Type B pancreatic cell (in vitro differentiated cells): Measurements from ENCODE around the gene FAH. TPM values are rescaled to one million over a fixed set of nuclear protein-coding genes. Genes with fewer than 3 reads are reported as not detected.

Source experiments
- DNase-seq: peaks from one replicate; pipeline ENCODE4 v3.0.0; 2021; ENCODE audit warnings: mixed read lengths; ENCODE audit not compliant: unreplicated experiment; ENCODE audit errors: extremely low spot score
- H3K27ac Mint-ChIP-seq: 2 replicates; pipeline ENCODE4 v1.8.0; 2021; ENCODE audit warnings: mild to moderate bottlenecking, mixed read lengths
- H3K27me3 Mint-ChIP-seq: 2 replicates; pipeline ENCODE4 v1.8.0; 2021; ENCODE audit warnings: mixed read lengths
- H3K36me3 Mint-ChIP-seq: 2 replicates; pipeline ENCODE4 v1.8.0; 2021; ENCODE audit warnings: mixed read lengths
- H3K4me1 Mint-ChIP-seq: one replicate; pipeline ENCODE4 v1.8.0; 2021; ENCODE audit warnings: mixed read lengths; ENCODE audit not compliant: unreplicated experiment
- H3K4me3 Mint-ChIP-seq: 2 replicates; pipeline ENCODE4 v1.8.0; 2021; ENCODE audit warnings: mild to moderate bottlenecking, mixed read lengths
- H3K9me3 Mint-ChIP-seq: 2 replicates; pipeline ENCODE4 v1.8.0; 2021; ENCODE audit warnings: mixed read lengths
- total RNA-seq: library from RNA; stranded (reverse); gene quantifications from 2 replicates; pipeline ENCODE4 v1.2.1, GENCODE V29; 2021; ENCODE audit warnings: low replicate concordance
- TF ChIP-seq, protein P1 (sequence below): fragments of 200-600 bp; sonication (generic); conservative IDR thresholded peaks from 2 replicates; pipeline ENCODE4 v1.5.0; 2021; ENCODE audit warnings: antibody characterized with exemption, mild to moderate bottlenecking

The FAH gene
- total RNA-seq, 1 donor from 2014 or later: 25.8 TPM

DNA sequence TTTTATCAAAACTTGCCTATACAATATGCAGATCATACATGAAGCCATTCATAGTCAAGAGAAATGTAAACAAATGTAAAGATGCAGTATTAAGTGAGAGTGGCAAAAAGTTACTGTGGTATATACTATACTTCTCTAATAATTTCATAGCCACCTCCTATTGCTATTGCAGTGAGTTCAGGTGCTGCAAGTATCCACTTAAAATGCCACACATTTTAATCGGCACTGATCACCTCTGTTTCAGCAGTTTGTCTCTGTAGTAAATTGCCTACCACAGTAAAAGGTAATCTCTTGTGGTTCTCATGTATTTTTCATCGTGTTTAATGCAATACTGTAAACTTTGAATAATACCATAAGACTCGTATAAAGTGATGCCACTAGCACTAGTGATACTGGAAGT is 20.4 kb upstream of the FAH start:
- Mint-ChIP-seq H3K27ac (no peak overlapping the region), H3K4me1 (no peaks in the 10 kb centered on the region), H3K36me3 (peaks cover 35% of the 10 kb centered on the region), H3K27me3 (no peaks in the 10 kb centered on the region), H3K4me3 (no peak overlapping the region), H3K9me3 (no peaks in the 10 kb centered on the region)
- no peak for DNase-seq
- TF ChIP-seq, protein P1, sequence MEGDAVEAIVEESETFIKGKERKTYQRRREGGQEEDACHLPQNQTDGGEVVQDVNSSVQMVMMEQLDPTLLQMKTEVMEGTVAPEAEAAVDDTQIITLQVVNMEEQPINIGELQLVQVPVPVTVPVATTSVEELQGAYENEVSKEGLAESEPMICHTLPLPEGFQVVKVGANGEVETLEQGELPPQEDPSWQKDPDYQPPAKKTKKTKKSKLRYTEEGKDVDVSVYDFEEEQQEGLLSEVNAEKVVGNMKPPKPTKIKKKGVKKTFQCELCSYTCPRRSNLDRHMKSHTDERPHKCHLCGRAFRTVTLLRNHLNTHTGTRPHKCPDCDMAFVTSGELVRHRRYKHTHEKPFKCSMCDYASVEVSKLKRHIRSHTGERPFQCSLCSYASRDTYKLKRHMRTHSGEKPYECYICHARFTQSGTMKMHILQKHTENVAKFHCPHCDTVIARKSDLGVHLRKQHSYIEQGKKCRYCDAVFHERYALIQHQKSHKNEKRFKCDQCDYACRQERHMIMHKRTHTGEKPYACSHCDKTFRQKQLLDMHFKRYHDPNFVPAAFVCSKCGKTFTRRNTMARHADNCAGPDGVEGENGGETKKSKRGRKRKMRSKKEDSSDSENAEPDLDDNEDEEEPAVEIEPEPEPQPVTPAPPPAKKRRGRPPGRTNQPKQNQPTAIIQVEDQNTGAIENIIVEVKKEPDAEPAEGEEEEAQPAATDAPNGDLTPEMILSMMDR: no peak

DNA sequence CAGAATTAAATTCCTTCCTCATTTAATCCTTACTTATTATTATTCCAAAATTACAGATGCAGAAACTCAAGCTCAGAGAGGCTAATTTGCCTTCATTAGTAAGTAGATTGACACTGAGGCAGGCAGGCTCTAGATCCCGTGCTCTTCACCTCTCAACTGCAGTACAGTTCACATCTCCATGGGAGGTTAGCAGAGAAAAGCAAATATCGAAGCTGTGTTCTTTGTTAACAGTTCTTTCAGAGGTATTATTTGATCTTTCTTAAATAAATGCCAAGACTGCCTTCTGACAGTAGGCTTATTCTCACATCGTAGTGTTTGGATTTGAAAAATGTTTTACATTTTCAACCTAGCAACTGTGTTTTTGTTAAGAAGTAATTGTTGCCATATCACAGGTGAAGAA is 15.9 kb upstream of the FAH start:
- no peaks in the 10 kb centered on the region for H3K27me3 Mint-ChIP-seq
- TF ChIP-seq, protein P1: no peak
- no peaks in the 10 kb centered on the region for H3K4me1 Mint-ChIP-seq
- no peaks in the 10 kb centered on the region for H3K9me3 Mint-ChIP-seq
- no peak for DNase-seq
- H3K4me3 Mint-ChIP-seq: no peak overlapping the region
- no peak overlapping the region for H3K27ac Mint-ChIP-seq
- H3K36me3 Mint-ChIP-seq: peaks cover 23% of the 10 kb centered on the region

DNA sequence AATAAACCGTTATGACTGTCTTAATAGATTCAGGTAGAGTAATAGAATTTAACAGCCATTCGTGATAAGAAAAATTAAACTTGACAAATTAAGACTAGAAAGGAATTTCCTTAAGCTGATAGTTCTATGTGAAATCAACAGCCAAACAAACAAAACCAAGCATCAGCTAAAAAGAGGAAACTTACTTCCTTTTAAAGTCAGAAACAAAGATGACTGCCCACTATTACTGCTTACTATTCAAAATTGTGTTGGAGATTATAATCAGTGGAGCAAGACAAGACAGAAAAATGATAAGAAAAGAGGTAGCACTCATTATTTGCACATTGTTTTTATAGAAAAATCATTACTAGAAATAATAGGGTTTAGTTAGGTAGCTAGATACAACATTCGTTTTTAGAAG is 13.8 kb upstream of the FAH start:
- Mint-ChIP-seq H3K4me1 (no peaks in the 10 kb centered on the region), H3K4me3 (no peak overlapping the region), H3K9me3 (no peaks in the 10 kb centered on the region), H3K36me3 (peaks cover 18% of the 10 kb centered on the region), H3K27me3 (no peaks in the 10 kb centered on the region), H3K27ac (no peak overlapping the region)
- TF ChIP-seq, protein P1: no peak
- DNase-seq: no peak

DNA sequence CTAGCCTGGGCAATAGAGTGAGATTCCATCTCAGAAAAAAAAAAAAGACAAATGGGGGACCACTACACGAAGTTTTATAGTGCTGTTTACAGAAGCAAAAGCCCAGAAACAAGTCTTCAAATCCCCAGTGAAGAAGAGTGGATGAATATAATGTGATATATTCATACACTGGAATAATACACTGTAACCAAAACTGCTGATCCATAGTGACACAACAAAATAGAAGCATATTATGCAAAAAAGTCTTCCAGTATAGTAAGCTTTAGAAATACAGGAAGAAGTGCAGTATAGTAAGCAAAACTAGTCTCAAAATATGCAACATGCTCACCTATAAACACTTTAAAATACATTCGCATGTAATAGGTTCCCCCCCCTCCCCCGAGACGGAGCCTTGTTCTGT is 11.9 kb upstream of the FAH start:
- Mint-ChIP-seq H3K36me3 (peaks cover 12% of the 10 kb centered on the region), H3K27ac (no peak overlapping the region), H3K4me1 (no peaks in the 10 kb centered on the region), H3K27me3 (no peaks in the 10 kb centered on the region), H3K9me3 (peaks cover under 1% of the 10 kb centered on the region), H3K4me3 (no peak overlapping the region)
- DNase-seq: no peak
- TF ChIP-seq, protein P1: no peak

DNA sequence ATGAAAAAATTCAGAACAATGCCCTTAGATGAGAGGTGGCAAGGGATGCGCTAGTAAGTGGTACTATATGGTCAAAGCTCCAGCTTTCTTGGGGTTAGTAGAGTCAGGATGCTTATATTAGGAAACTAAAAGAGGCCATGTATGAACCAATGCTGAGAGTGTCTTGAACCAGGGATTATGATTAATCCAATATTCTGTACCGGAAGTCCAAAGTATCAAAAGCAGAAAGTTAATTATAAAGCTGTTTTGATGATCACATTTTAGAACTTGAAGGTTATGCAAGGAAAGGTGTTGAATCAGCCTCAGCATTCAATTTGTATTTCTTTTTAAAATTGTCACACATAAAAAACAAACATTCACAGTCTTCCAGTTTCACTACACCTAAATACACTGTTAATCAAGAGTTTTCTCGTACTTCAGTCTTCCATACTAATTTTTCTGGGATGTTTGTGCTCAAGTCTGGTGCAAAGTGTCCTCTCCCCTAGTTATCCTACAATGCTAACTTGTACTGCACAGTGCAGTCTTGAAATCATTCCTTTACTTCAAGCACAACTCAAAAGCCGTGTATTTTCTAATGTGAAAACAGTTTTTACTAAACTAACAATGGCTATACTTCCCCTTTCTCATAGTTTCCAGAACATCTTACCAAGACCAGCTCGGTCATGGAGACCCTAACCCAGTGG is 10.7 kb upstream of the FAH start:
- no peak for DNase-seq
- peaks cover 12% of the 10 kb centered on the region for H3K36me3 Mint-ChIP-seq
- no peak overlapping the region for H3K27ac Mint-ChIP-seq
- H3K9me3 Mint-ChIP-seq: peaks cover 6% of the 10 kb centered on the region
- TF ChIP-seq, protein P1: no peak
- H3K4me1 Mint-ChIP-seq: no peaks in the 10 kb centered on the region
- no peak overlapping the region for H3K4me3 Mint-ChIP-seq
- H3K27me3 Mint-ChIP-seq: no peaks in the 10 kb centered on the region

DNA sequence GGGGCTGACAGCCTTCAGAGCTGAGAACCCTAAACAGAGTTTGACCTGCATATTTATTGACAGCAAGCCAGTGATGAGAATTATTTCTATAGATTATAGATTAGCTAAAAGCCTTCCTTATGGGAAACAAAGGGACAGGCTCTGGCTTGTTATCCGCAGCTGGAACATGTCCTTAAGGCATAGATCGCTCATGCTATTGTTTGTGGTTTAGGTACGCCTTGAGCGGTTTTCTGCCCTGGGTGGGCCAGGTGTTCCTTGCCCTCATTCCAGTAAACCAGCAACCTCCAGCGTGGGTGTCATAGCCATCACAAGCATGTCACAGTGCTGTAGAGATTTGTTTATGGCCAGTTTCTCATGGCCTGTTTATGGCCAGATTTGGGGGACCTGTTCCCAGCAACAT is 10.2 kb upstream of the FAH start:
- TF ChIP-seq, protein P1: no peak
- Mint-ChIP-seq H3K27ac (no peak overlapping the region), H3K4me1 (no peaks in the 10 kb centered on the region), H3K4me3 (no peak overlapping the region), H3K9me3 (peaks cover 6% of the 10 kb centered on the region), H3K27me3 (no peaks in the 10 kb centered on the region), H3K36me3 (peaks cover 9% of the 10 kb centered on the region)
- no peak for DNase-seq
